HEK293 (cell line): ENCODE data around the gene RNF126.

Experiments
- CTCF ChIA-PET: fragments of 350-600 bp; formaldehyde crosslinking; extraction: SDS; loops from one replicate; lab custom pipeline; 2021; ENCODE audit warnings: antibody characterized with exemption; lab: Yijun Ruan, JAX
- POLR2A ChIA-PET: fragments of 300-600 bp; formaldehyde crosslinking; extraction: SDS; loops from one replicate; lab custom pipeline; 2020; ENCODE audit warnings: antibody characterized with exemption, inconsistent platforms; lab: Yijun Ruan, JAX
- H3K27ac ChIP-seq: fragments of 200-500 bp; sonication (Bioruptor generic); 2 replicates; pipeline ENCODE4 v1.5.1; 2014; ENCODE audit warnings: low read depth, low read length, control low read depth, inconsistent platforms; ENCODE audit errors: extremely low read depth
- H3K36me3 ChIP-seq, 2 experiments: fragments of 200-500 bp in 1 of 2; sonication (Bioruptor generic) in 1 of 2; 1 replicate in 1 of 2; 2 replicates in 1 of 2; pipeline ENCODE4 v1.5.1; 2014 to 2017; ENCODE audit warnings: inconsistent platforms in 2 of 2, low read length in 2 of 2; ENCODE audit not compliant: control insufficient read depth in 2 of 2, insufficient read depth in 1 of 2
- H3K4me1 ChIP-seq: fragments of 200-500 bp; sonication (Bioruptor generic); 2 replicates; pipeline ENCODE4 v1.5.1; 2014; ENCODE audit warnings: mild to moderate bottlenecking, low read length, inconsistent platforms; ENCODE audit not compliant: control insufficient read depth, insufficient read depth
- H3K4me3 ChIP-seq: 2 replicates; pipeline ENCODE4 v1.5.1; 2011; ENCODE audit warnings: low read depth, mild to moderate bottlenecking, control low read depth, low read length, moderate library complexity
- H3K9me3 ChIP-seq: fragments of 200-500 bp; sonication (Bioruptor generic); 2 replicates; pipeline ENCODE4 v1.5.1; 2014; ENCODE audit warnings: low read depth, low read length, inconsistent platforms; ENCODE audit not compliant: control insufficient read depth, insufficient read depth
- BCL11B ChIP-seq: fragments of 450-650 bp; formaldehyde crosslinking; IDR thresholded peaks from 2 replicates; pipeline ENCODE4 v1.5.1; 2016; ENCODE audit warnings: low read depth, missing biosample characterization, missing genetic modification characterization
- GLIS1 ChIP-seq: fragments of 450-650 bp; formaldehyde crosslinking; IDR thresholded peaks from 2 replicates; pipeline ENCODE4 v1.5.1; 2016; ENCODE audit warnings: missing biosample characterization, missing genetic modification characterization
- SALL2 ChIP-seq: fragments of 450-650 bp; formaldehyde crosslinking; IDR thresholded peaks from 2 replicates; pipeline ENCODE4 v1.5.0; 2017; ENCODE audit warnings: missing biosample characterization, mild to moderate bottlenecking, missing genetic modification characterization, borderline replicate concordance
- SCRT2 ChIP-seq: fragments of 450-650 bp; formaldehyde crosslinking; IDR thresholded peaks from 2 replicates; pipeline ENCODE4 v1.5.1; 2016; ENCODE audit warnings: missing biosample characterization, missing genetic modification characterization
- ZEB2 ChIP-seq: fragments of 450-650 bp; formaldehyde crosslinking; IDR thresholded peaks from 2 replicates; pipeline ENCODE4 v1.5.1; 2016; ENCODE audit warnings: missing biosample characterization, missing genetic modification characterization
- ZIC2 ChIP-seq: fragments of 450-650 bp; formaldehyde crosslinking; IDR thresholded peaks from 2 replicates; pipeline ENCODE4 v1.5.1; 2016; ENCODE audit warnings: missing biosample characterization, missing genetic modification characterization
- ZNF10 ChIP-seq: fragments of 450-650 bp; formaldehyde crosslinking; IDR thresholded peaks from 2 replicates; pipeline ENCODE4 v1.5.1; 2017; ENCODE audit warnings: missing biosample characterization, missing genetic modification characterization
- ZNF24 ChIP-seq: fragments of 450-650 bp; formaldehyde crosslinking; IDR thresholded peaks from 2 replicates; pipeline ENCODE4 v1.5.1; 2016; ENCODE audit warnings: missing biosample characterization, missing genetic modification characterization
- ZNF600 ChIP-seq: fragments of 450-650 bp; formaldehyde crosslinking; IDR thresholded peaks from 2 replicates; pipeline ENCODE4 v1.5.1; 2016; ENCODE audit warnings: missing biosample characterization, missing genetic modification characterization
- ZNF654 ChIP-seq: fragments of 450-650 bp; formaldehyde crosslinking; IDR thresholded peaks from 2 replicates; pipeline ENCODE4 v1.5.1; 2016; ENCODE audit warnings: low read depth, missing biosample characterization, missing genetic modification characterization
- ZNF785 ChIP-seq: fragments of 450-650 bp; formaldehyde crosslinking; IDR thresholded peaks from 2 replicates; pipeline ENCODE4 v1.5.1; 2016; ENCODE audit warnings: missing biosample characterization, missing genetic modification characterization
- ZSCAN30 ChIP-seq: fragments of 450-650 bp; IDR thresholded peaks from 2 replicates; pipeline ENCODE4 v1.5.1; 2018; ENCODE audit warnings: missing biosample characterization, mild to moderate bottlenecking, missing genetic modification characterization, moderate library complexity
- TF ChIP-seq, protein P1 (sequence below): fragments of 450-650 bp; formaldehyde crosslinking; IDR thresholded peaks from 2 replicates; pipeline ENCODE4 v1.5.1; 2016; ENCODE audit warnings: missing biosample characterization, missing genetic modification characterization
- TF ChIP-seq, protein P2 (sequence below): fragments of 450-650 bp; formaldehyde crosslinking; IDR thresholded peaks from 2 replicates; pipeline ENCODE4 v1.5.1; 2017; ENCODE audit warnings: missing biosample characterization, missing genetic modification characterization
- TF ChIP-seq, protein P3 (sequence below): fragments of 450-650 bp; formaldehyde crosslinking; IDR thresholded peaks from 2 replicates; pipeline ENCODE4 v1.5.1; 2016; ENCODE audit warnings: missing biosample characterization, missing genetic modification characterization, borderline replicate concordance
- TF ChIP-seq, protein P4 (sequence below): sonication (generic); formaldehyde crosslinking; IDR thresholded peaks from 2 replicates; pipeline ENCODE4 v1.8.1; 2022; ENCODE audit warnings: mild to moderate bottlenecking, moderate library complexity, missing genetic modification reagents
- TF ChIP-seq, protein P5 (sequence below): fragments of 450-650 bp; formaldehyde crosslinking; IDR thresholded peaks from 2 replicates; pipeline ENCODE4 v1.5.1; 2016; ENCODE audit warnings: missing biosample characterization, missing genetic modification characterization, low read depth

RNF126 gene

DNA sequence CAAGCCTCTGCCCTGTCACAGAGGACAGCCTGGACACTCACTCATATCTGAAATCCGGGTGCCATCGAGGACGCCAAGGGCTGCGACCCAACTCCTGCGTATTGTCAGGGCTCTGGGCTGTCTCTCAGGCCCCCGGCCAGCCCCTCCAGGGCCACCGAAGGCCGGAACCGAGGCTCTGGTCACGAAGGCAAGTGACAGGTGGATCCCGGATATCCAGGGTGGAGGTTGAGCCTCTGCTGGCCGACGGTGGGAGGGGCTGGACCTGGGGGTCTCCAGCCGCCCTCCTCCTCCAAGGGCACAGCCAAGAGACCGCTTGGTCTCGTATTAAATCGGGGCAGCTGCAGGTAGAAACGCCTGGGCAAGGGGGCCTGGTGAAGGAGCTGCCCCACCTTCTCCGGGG, 5.4 kb downstream of the RNF126 start:
- ChIA-PET POLR2A (no interaction called here), CTCF (no interaction called here)
- H3K27ac ChIP-seq: no peak overlapping the region
- H3K4me1 ChIP-seq: peaks cover 9% of the 10 kb centered on the region
- no peaks in the 10 kb centered on the region for H3K9me3 ChIP-seq
- no peak overlapping the region for H3K4me3 ChIP-seq
- TF ChIP-seq ZNF24: no peak
- TF ChIP-seq, all 188 proteins: peak for 0
- peaks cover 6 to 73% of the 10 kb centered on the region in 2 experiments; a peak in 2 of 3 replicates for H3K36me3 ChIP-seq

DNA sequence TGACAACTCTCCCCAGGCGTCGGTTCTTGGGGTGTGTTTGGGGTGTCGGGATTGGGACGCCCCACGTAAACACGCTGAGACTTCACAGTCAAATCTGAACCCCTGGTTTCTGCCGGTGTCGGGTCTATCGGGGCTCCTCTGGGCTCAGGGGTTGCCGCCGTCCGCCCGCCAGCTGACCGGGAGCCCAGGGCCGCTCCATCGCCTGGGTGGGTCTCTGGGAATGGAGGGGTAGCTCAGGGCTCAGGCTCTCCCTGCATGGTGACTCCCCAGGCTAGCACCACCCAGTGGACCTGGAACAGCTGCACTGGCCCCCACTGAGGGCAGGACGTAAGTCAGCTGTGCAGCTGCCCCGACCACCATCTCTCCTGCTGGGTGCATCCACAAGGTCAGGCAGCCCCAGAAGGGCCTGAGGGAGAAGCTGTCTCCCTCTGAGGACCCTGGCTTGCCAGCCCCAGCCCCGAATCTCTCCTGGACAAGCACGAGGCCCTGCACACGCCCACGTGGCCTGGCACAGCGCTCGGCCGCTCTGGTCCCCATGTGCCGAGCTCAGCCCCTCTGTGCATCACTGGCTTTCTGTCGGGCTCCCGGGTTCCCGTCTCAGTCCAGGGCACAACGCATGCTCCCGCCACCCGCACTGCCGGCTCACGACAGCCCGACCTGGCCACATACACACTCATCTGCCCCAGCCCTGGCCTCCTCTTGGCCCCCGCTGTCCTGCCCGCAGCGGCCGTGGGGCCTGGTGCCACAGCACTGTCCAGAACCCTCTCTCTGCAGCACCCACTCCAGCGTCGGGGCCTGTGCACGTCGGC, 6.1 kb downstream of the RNF126 start:
- H3K4me3 ChIP-seq: no peak overlapping the region
- H3K36me3 ChIP-seq: peaks cover 6 to 79% of the 10 kb centered on the region in 2 experiments; a peak in 2 of 3 replicates
- ChIA-PET POLR2A (no interaction called here), CTCF (no interaction called here)
- no peak overlapping the region for H3K27ac ChIP-seq
- no peaks in the 10 kb centered on the region for H3K9me3 ChIP-seq
- TF ChIP-seq ZIC2 (tag by site-specific recombination) (peak; percentile 48), GLIS1 (0 out of 2 replicates have a peak, but pooled peaks have one; percentile 7), ZNF654 (tag by site-specific recombination) (no peak), SCRT2 (tag by site-specific recombination) (no peak)
- H3K4me1 ChIP-seq: peaks cover 9% of the 10 kb centered on the region

DNA sequence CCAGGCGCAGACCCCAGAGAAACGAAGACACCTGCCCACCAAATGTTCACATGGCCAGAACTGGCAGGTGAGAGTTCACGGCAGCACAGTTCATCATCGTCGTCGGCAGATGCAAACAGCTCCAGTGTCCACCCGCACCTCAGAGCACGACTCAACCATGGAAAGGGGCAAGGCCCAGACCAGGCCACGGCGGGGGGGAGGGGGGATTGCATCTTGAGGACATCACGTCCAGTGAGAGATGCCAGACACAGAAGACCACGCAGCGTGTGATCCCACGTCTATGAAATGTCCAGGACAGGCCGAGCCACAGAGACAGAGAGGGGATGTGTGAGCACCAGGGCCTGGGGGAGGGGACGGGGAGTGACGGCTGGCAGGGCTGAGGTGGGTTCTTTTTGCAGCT, 7.3 kb downstream of the RNF126 start:
- Histone ChIP-seq H3K4me1 (no peaks in the 10 kb centered on the region; the same call in 1 of the 2 replicates), H3K4me3 (no peak overlapping the region), H3K27ac (peak overlapping the region; percentile 31; the same call in 1 of the 2 replicates), H3K36me3 (peaks cover 7 to 86% of the 10 kb centered on the region in 2 experiments; a peak in 2 of 3 replicates), H3K9me3 (no peaks in the 10 kb centered on the region)
- TF ChIP-seq, protein P1, sequence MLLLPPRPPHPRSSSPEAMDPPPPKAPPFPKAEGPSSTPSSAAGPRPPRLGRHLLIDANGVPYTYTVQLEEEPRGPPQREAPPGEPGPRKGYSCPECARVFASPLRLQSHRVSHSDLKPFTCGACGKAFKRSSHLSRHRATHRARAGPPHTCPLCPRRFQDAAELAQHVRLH: no peak
- TF ChIP-seq ZNF10 (tag by site-specific recombination) (no peak), ZSCAN30 (no peak), ZNF785 (tag by site-specific recombination) (no peak), SALL2 (tag by site-specific recombination) (no peak), ZEB2 (tag by site-specific recombination) (no peak), BCL11B (no peak)
- TF ChIP-seq, protein P2, sequence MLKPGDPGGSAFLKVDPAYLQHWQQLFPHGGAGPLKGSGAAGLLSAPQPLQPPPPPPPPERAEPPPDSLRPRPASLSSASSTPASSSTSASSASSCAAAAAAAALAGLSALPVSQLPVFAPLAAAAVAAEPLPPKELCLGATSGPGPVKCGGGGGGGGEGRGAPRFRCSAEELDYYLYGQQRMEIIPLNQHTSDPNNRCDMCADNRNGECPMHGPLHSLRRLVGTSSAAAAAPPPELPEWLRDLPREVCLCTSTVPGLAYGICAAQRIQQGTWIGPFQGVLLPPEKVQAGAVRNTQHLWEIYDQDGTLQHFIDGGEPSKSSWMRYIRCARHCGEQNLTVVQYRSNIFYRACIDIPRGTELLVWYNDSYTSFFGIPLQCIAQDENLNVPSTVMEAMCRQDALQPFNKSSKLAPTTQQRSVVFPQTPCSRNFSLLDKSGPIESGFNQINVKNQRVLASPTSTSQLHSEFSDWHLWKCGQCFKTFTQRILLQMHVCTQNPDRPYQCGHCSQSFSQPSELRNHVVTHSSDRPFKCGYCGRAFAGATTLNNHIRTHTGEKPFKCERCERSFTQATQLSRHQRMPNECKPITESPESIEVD: no peak
- TF ChIP-seq, protein P3, sequence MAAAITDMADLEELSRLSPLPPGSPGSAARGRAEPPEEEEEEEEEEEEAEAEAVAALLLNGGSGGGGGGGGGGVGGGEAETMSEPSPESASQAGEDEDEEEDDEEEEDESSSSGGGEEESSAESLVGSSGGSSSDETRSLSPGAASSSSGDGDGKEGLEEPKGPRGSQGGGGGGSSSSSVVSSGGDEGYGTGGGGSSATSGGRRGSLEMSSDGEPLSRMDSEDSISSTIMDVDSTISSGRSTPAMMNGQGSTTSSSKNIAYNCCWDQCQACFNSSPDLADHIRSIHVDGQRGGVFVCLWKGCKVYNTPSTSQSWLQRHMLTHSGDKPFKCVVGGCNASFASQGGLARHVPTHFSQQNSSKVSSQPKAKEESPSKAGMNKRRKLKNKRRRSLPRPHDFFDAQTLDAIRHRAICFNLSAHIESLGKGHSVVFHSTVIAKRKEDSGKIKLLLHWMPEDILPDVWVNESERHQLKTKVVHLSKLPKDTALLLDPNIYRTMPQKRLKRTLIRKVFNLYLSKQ (tag by site-specific recombination): no peak
- ChIA-PET POLR2A (interaction anchor here (0.6 to 1.4 kb wide), 3 partner anchors 8 to 25 kb away, joined by 3 to 8 read pairs (median 3); partner anchors contain the start of gene RNF126), CTCF (no interaction called here)

DNA sequence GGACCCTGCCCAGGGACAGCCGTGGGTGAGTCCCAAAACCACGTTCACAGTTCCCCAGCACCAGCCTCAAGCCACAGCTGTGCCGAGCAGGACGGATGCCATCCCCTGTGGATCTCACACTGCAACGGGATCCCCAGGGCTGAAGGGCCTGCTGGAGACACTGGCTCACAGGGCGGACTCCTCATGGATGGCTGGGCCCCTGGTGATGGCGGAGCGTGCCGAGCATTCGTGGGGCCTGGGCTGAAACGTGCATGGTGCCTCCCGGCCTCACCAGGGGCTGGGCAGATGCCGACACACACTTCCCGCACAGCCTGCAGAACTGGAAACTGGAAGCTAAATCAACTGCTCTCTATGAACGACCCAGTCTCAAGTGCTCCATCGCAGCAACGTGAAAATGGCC, 9.6 kb downstream of the RNF126 start:
- Histone ChIP-seq H3K4me1 (no peaks in the 10 kb centered on the region; the same call in 1 of the 2 replicates), H3K36me3 (peaks cover 12 to 84% of the 10 kb centered on the region in 2 experiments; a peak in 2 of 3 replicates), H3K9me3 (no peaks in the 10 kb centered on the region), H3K27ac (no peak overlapping the region), H3K4me3 (no peak overlapping the region)
- POLR2A ChIA-PET: no interaction called here
- peak; percentile 81 for TF ChIP-seq ZNF600 (tag by site-specific recombination)
- TF ChIP-seq, protein P4, sequence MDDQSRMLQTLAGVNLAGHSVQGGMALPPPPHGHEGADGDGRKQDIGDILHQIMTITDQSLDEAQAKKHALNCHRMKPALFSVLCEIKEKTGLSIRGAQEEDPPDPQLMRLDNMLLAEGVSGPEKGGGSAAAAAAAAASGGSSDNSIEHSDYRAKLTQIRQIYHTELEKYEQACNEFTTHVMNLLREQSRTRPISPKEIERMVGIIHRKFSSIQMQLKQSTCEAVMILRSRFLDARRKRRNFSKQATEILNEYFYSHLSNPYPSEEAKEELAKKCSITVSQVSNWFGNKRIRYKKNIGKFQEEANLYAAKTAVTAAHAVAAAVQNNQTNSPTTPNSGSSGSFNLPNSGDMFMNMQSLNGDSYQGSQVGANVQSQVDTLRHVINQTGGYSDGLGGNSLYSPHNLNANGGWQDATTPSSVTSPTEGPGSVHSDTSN: no peak
- TF ChIP-seq, protein P5, sequence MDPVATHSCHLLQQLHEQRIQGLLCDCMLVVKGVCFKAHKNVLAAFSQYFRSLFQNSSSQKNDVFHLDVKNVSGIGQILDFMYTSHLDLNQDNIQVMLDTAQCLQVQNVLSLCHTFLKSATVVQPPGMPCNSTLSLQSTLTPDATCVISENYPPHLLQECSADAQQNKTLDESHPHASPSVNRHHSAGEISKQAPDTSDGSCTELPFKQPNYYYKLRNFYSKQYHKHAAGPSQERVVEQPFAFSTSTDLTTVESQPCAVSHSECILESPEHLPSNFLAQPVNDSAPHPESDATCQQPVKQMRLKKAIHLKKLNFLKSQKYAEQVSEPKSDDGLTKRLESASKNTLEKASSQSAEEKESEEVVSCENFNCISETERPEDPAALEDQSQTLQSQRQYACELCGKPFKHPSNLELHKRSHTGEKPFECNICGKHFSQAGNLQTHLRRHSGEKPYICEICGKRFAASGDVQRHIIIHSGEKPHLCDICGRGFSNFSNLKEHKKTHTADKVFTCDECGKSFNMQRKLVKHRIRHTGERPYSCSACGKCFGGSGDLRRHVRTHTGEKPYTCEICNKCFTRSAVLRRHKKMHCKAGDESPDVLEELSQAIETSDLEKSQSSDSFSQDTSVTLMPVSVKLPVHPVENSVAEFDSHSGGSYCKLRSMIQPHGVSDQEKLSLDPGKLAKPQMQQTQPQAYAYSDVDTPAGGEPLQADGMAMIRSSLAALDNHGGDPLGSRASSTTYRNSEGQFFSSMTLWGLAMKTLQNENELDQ: no peak
- CTCF ChIA-PET: no interaction called here
